ENCODE data around the gene ILF2.

Gene ILF2

GRCh38 chr1:153687346-153688125 lies 16.7 kb upstream of the ILF2 start:
- no peak for TF ChIP-seq CTCF (IDR thresholded peaks at IDR 0.05; ENCODE audit: control insufficient read depth, insufficient read depth, low read depth, low read length, missing control alignments)
- no peak overlapping the region for H3K4me3 ChIP-seq (ENCODE audit: control insufficient read depth, low read depth, low read length)
- DNase-seq (ENCODE audit: low read depth): no peak

- no peak overlapping the region for H3K4me3 ChIP-seq (ENCODE audit: control insufficient read depth, low read depth, low read length)
- TF ChIP-seq CTCF (IDR thresholded peaks at IDR 0.05; ENCODE audit: control insufficient read depth, insufficient read depth, low read depth, low read length, missing control alignments): no peak
- DNase-seq (ENCODE audit: low read depth): no peak
Measured at GRCh38 chr1:153685544-153686340, 14.9 kb upstream of the ILF2 start.

GRCh38 chr1:153684892-153685291 lies 14.1 kb upstream of the ILF2 start:
- no peak for TF ChIP-seq CTCF (IDR thresholded peaks at IDR 0.05; ENCODE audit: control insufficient read depth, insufficient read depth, low read depth, low read length, missing control alignments)
- no peak overlapping the region for H3K4me3 ChIP-seq (ENCODE audit: control insufficient read depth, low read depth, low read length)
- DNase-seq (ENCODE audit: low read depth): no peak

- no peak for TF ChIP-seq CTCF (IDR thresholded peaks at IDR 0.05; ENCODE audit: control insufficient read depth, insufficient read depth, low read depth, low read length, missing control alignments)
- H3K4me3 ChIP-seq (ENCODE audit: control insufficient read depth, low read depth, low read length): no peak overlapping the region
- DNase-seq (ENCODE audit: low read depth): no peak
Measured at GRCh38 chr1:153683854-153684253, 13.1 kb upstream of the ILF2 start.

GRCh38 chr1:153682730-153683129 lies 11.9 kb upstream of the ILF2 start:
- no peak for DNase-seq (ENCODE audit: low read depth)
- H3K4me3 ChIP-seq (ENCODE audit: control insufficient read depth, low read depth, low read length): no peak overlapping the region
- TF ChIP-seq CTCF (IDR thresholded peaks at IDR 0.05; ENCODE audit: control insufficient read depth, insufficient read depth, low read depth, low read length, missing control alignments): no peak

- DNase-seq (ENCODE audit: low read depth): no peak
- H3K4me3 ChIP-seq (ENCODE audit: control insufficient read depth, low read depth, low read length): no peak overlapping the region
- no peak for TF ChIP-seq CTCF (IDR thresholded peaks at IDR 0.05; ENCODE audit: control insufficient read depth, insufficient read depth, low read depth, low read length, missing control alignments)
Measured at GRCh38 chr1:153680120-153680403, 9.3 kb upstream of the ILF2 start.
